Measurements from ENCODE around the gene CSF3. TPM values are rescaled to one million over a fixed set of nuclear protein-coding genes. Genes with fewer than 3 reads are reported as not detected.

CSF3 gene
- total and polyA plus RNA-seq, 2 of the 4 experiments (the other 2 are of a cell fraction) = not detected

- dilution Hi-C loops (cut with HindIII; ENCODE audit: low sequenced_read_pairs, unreplicated experiment) (no loop called here), in situ Hi-C loops (cut with MboI; ENCODE audit: low sequenced_read_pairs) (no loop called here), intact Hi-C loops (cut with micrococcal nuclease) (no loop called here)
- Histone ChIP-seq H3K4me3 (ENCODE audit: insufficient read depth, low read depth, low read length) (no peak overlapping the region), H3K36me3 (ENCODE audit: control insufficient read depth, insufficient read depth, low read length) (peaks cover 21% of the 10 kb centered on the region; the same call in 1 of the 2 replicates), H3K14ac (replicated peaks; ENCODE audit: low read depth, low read length) (peak overlapping the region; percentile 92), H2BK15ac (ENCODE audit: low read depth, low read length) (peak overlapping the region; percentile 81; the same call in 2 of the 3 replicates), H3K4ac (ENCODE audit: low read depth, low read length) (peak overlapping the region; percentile 88), H2BK120ac (ENCODE audit: low read depth, low read length) (peak overlapping the region; percentile 85), H3K4me2 (ENCODE audit: low read depth, low read length) (no peak overlapping the region), H3K79me1 (ENCODE audit: low read depth in 1 of 2, low read length in 2 of 2) (0 out of 4 replicates have a peak, but pooled peaks cover 0 to 6% of the 10 kb centered on the region in 2 experiments), H3K4me1 (ENCODE audit: control insufficient read depth, insufficient read depth, low read length) (peaks cover 37% of the 10 kb centered on the region), H3K9ac (ENCODE audit: low read depth, low read length) (no peak overlapping the region), H2AK9ac (replicated peaks; ENCODE audit: low read depth, low read length, poor library complexity) (peak overlapping the region; percentile 60), H2AFZ (replicated peaks; ENCODE audit: low read length, poor library complexity) (peak overlapping the region; percentile 83), H3K23ac (ENCODE audit: low read depth, low read length) (peak overlapping the region; percentile 90; the same call in 1 of the 2 replicates), H2BK20ac (ENCODE audit: low read depth, low read length) (peak overlapping the region; percentile 77; the same call in 1 of the 2 replicates), H3K9me3 (ENCODE audit: control insufficient read depth, insufficient read depth, low read length) (no peaks in the 10 kb centered on the region), H3K27ac (ENCODE audit: insufficient read depth, low read length) (peak overlapping the region; percentile 64; the same call in 1 of the 2 replicates), H3K18ac (ENCODE audit: low read depth, low read length) (no peak overlapping the region), H2BK5ac (ENCODE audit: low read depth, low read length, poor library complexity, severe bottlenecking) (peak overlapping the region; percentile 73), H3K27me3 (ENCODE audit: control insufficient read depth, insufficient read depth, low read length) (no peaks in the 10 kb centered on the region), H4K91ac (ENCODE audit: insufficient read depth, low read depth, low read length) (peak overlapping the region; percentile 76), H4K5ac (ENCODE audit: low read depth, low read length) (peak overlapping the region; percentile 54; the same call in 1 of the 2 replicates), H4K20me1 (ENCODE audit: insufficient read depth, low read length) (no peaks in the 10 kb centered on the region), H2AK5ac (ENCODE audit: low read depth, low read length) (peak overlapping the region; percentile 97), H3K9me1 (ENCODE audit: insufficient read depth, low read length) (peaks cover 2% of the 10 kb centered on the region; the same call in 1 of the 2 replicates), H3K56ac (ENCODE audit: extremely low read depth, insufficient read depth, low read length) (peak overlapping the region; percentile 9), H4K8ac (ENCODE audit: low read depth in 2 of 2, low read length in 2 of 2) (peak overlapping the region; percentile 71 to 75; a peak in 3 of 4 replicates)
- CTCF ChIA-PET = interaction anchor here (1.0 to 1.2 kb wide), 2 partner anchors 8 to 92 kb away, joined by 3 read pairs; no protein-coding TSS in a partner anchor
- POLR2A ChIA-PET (ENCODE audit: unreplicated experiment) = no interaction called here
- DNase-seq = peak; percentile 86
- BruUV-seq (replicated peaks) = TSS peak; percentile 84
- ATAC-seq (ENCODE audit: low read depth) = peak; percentile 35
- no peak for TF ChIP-seq NFE2L2 (IDR thresholded peaks at IDR 0.05; ENCODE audit: low read depth, low read length)
- TF ChIP-seq USF2 (IDR thresholded peaks at IDR 0.05; ENCODE audit: low read depth, low read length) = peak; percentile 55; the same call in 1 of the 2 replicates
- TF ChIP-seq MXI1 (IDR thresholded peaks at IDR 0.05; ENCODE audit: borderline replicate concordance, low read depth, low read length) = peak; percentile 58; the same call in 1 of the 2 replicates
- 0 out of 2 replicates have a peak, but pooled peaks have one; percentile 6 for TF ChIP-seq FOS (IDR thresholded peaks at IDR 0.05; ENCODE audit: low read depth, low read length)
- TF ChIP-seq MAZ (IDR thresholded peaks at IDR 0.05; ENCODE audit: borderline replicate concordance, low read depth, low read length) = no peak
- 0 out of 2 replicates have a peak, but pooled peaks have one; percentile 26 for TF ChIP-seq BHLHE40 (IDR thresholded peaks at IDR 0.05; ENCODE audit: low read depth, low read length)
- peak; percentile 89 for TF ChIP-seq CEBPB (IDR thresholded peaks at IDR 0.05; ENCODE audit: low read depth, low read length)
- 53% methylated on average over 8 of the region's 24 CpGs; no CpG with 5 or more reads in 1 of the 2 experiments for WGBS, 2 experiments (ENCODE audit: extremely low coverage in 2 of 2, insufficient read length in 1 of 2)
Observed at GRCh38 chr17:40019140-40019991, 4.1 kb downstream of the CSF3 start.
